Forelimb muscle (tissue), 1 donor: ENCODE data around the gene NDC80. TPM values are rescaled to one million over a fixed set of nuclear protein-coding genes. Genes with fewer than 3 reads are reported as not detected.
"Not testable (repeated sequence)": the region's sequence is repeated elsewhere in the genome, so short reads cannot be mapped to it uniquely, and the experiment has no call there.

Source experiments
- DNase-seq: peaks from one replicate; pipeline ENCODE4 v3.0.0-alpha.2; 2013; ENCODE audit warnings: low read depth
- polyA plus RNA-seq: library from polyadenylated mRNA; unstranded; fragments of 120-200 nt; gene quantifications from one replicate; pipeline ENCODE4 v1.2.1, GENCODE V29; 2013; ENCODE audit not compliant: insufficient read length

NDC80 gene
- polyA plus RNA-seq, 1 donor: 8.5 TPM

GRCh38 chr18:2625217-2625616, 53.9 kb downstream of the NDC80 start:
- no peak for DNase-seq

GRCh38 chr18:2627821-2628276, 56.5 kb downstream of the NDC80 start:
- DNase-seq: no peak

GRCh38 chr18:2629003-2629402, 57.6 kb downstream of the NDC80 start:
- no peak for DNase-seq

GRCh38 chr18:2635586-2635985, 64.2 kb downstream of the NDC80 start:
- no peak for DNase-seq

- no peak for DNase-seq
Observed at GRCh38 chr18:2636126-2636631, 64.8 kb downstream of the NDC80 start.

- no peak for DNase-seq
Observed at GRCh38 chr18:2641638-2642037, 70.3 kb downstream of the NDC80 start.

- no peak for DNase-seq
Observed at GRCh38 chr18:2642771-2643170, 71.4 kb downstream of the NDC80 start.

- no peak for DNase-seq
Observed at GRCh38 chr18:2644535-2644934, 73.2 kb downstream of the NDC80 start.

- no peak for DNase-seq
Observed at GRCh38 chr18:2651981-2652380, 80.6 kb downstream of the NDC80 start.

- no peak for DNase-seq
Observed at GRCh38 chr18:2653467-2653866, 82.1 kb downstream of the NDC80 start.

- DNase-seq: no peak
Observed at GRCh38 chr18:2654169-2654927, 83.0 kb downstream of the NDC80 start.

GRCh38 chr18:2654928-2655177, 83.5 kb downstream of the NDC80 start:
- no peak for DNase-seq

- DNase-seq: no peak
Observed at GRCh38 chr18:2655178-2655953, 84.0 kb downstream of the NDC80 start, which contains the start of gene SMCHD1. SMCHD1 (plus strand) TSS chr18:2655726; CDS start chr18:2656076, 350 bp downstream.

- DNase-seq: no peak
Observed at GRCh38 chr18:2655954-2656236, 84.5 kb downstream of the NDC80 start.

- no peak for DNase-seq
Observed at GRCh38 chr18:2656237-2656980, 85.1 kb downstream of the NDC80 start.

GRCh38 chr18:2656981-2657512, 85.7 kb downstream of the NDC80 start:
- DNase-seq: no peak

- DNase-seq: no peak
Observed at GRCh38 chr18:2657788-2658458, 86.6 kb downstream of the NDC80 start.

GRCh38 chr18:2660849-2661248, 89.5 kb downstream of the NDC80 start:
- DNase-seq: not testable (repeated sequence)

GRCh38 chr18:2662288-2662687, 90.9 kb downstream of the NDC80 start:
- DNase-seq: not testable (repeated sequence)

GRCh38 chr18:2662990-2663389, 91.6 kb downstream of the NDC80 start:
- no peak for DNase-seq
